HG03066 (cell line): ENCODE results near the gene OR8B8.
"Not testable (repeated sequence)": the region's sequence is repeated elsewhere in the genome, so short reads cannot be mapped to it uniquely, and the experiment has no call there.

Experiments
- ATAC-seq: cut with Tn5 transposase; IDR thresholded peaks from one replicate; pipeline ENCODE4 v1.9.1; 2021; ENCODE audit warnings: low read depth; ENCODE audit not compliant: unreplicated experiment

Gene OR8B8

GRCh38 chr11:124445646-124446150 is at the start of gene OR8B8:
TSS of gene OR8B8 (minus strand) at chr11:124445696. CDS start at chr11:124441085, 4,611 bp downstream.
- ATAC-seq: no peak

GRCh38 chr11:124493016-124493655 is 47.6 kb upstream of the OR8B8 start:
- no peak for ATAC-seq

- ATAC-seq: no peak
These were observed 37.9 kb upstream of the OR8B8 start for GRCh38 chr11:124483422-124483821.

DNA sequence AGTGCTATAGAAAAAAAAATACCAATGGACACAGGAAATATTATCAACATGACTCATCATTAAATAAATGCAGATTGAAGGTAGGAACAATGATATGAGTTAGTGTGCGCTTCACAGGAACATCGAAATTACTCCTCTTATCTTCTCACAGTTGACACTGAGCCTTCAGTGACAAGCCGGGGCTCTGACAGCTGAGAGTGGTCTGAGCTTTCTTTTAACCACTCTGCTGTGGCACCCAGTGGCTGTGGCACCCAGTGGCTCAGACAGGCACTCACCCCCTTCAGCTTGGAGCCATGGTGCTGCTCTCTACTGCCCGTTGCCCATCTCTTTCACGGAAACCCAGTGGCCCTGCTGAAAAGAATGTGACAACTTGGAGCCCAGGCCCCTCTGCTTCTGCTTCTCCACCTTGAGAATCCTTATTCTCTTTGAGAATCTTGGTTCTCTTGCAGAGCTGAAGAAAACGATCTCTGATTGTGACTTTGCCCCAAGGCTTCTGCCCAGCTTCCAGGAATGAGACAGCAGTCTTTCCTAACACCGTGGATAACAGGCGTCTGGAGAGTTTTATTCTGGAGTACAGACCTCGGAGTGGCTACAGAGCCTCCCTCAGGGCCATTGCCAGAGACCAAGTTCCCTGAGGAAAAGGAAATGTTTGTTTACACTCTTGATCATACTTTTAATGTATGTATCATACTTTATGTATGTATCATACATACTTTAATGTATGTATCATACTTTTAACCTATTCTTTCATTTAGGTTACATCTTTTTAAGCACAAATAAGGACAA is 37.1 kb upstream of the OR8B8 start:
- no peak for ATAC-seq

DNA sequence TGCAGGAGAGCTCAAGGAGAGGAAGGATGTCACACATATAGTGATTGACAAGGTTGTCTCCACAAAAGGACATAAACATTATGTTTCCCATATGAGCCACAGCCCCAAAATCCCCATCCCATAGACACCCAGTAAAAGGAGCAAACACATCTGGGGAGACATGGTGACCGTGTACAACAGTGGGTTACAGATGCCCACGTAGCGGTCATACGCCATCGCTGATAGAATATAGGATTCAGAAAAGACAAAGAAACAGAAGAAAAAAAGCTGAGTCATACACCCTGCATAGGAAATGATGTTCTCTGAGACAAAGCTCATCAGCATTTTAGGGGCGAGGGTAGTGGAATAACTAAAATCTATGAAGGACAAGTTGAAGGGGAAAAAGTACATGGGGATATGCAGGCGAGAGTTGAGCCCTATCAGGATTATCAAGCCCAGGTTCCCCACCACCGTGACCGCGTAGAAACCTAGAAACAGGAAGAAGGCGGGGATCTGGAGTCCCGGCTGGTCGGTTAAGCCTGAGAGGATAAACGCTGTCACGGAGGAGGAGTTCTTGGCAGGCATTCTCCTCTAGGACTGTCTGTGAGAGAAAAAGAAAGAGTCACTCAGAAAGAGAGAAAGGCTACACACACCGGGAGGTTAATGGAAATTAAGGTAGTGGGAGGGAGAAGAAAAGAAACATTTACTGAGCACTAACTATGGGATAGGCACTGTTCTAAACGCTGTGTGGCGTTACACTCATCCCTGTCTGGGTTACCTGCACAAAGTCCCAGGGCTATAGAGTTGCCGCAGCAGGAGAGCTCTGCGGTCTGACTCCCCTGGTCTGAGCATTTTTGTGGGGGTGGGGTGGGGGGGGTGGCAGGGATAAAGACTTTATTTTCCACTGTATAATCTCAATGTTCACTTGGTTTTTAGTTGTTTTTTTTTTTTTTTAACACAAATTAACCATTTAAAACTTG is 36.1 kb upstream of the OR8B8 start:
- ATAC-seq: no peak

- no peak for ATAC-seq
These were observed 34.1 kb upstream of the OR8B8 start for GRCh38 chr11:124479561-124479960.

DNA sequence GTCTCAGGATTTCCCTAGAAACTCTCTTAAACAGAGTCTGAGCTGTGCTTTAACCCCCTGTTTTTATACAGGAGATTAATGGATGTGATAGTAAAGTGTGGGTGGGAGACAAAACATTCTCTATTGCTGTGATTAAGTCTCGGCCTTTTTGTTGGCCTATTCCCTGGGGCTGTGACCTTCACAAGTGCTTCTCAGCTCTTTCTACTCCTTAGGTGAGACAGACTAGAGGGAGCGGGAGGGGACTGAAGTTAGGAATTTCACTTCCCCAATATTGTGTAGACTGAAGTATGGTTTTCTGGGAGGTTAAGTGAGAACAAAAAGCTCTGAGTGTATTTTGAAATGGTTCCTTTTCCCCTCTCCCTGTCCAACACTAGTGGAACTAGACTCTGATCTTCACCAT is 29.8 kb upstream of the OR8B8 start:
- no peak for ATAC-seq

GRCh38 chr11:124474779-124475178 is 29.3 kb upstream of the OR8B8 start:
- no peak for ATAC-seq

- ATAC-seq: no peak
These were observed 28.6 kb upstream of the OR8B8 start for GRCh38 chr11:124474079-124474478.

DNA sequence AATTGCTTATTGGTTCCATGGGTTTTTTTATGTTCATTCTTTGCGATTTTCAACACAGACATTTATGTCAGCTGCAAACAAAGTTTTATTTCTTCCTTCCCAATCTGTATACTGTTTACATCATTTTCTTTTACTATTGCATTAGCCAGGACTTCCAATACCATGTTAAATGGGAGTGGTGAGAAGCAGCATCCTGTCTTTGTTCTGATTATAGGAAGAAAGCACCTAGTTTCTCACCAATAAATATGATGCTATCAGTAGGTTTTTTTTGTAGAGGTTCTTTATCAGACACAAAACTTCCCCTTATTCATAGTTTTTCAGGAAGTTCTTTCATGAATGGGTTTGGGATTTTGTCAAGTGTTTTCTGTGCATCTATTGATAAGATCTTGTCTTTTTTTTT is 28.0 kb upstream of the OR8B8 start:
- no peak for ATAC-seq

GRCh38 chr11:124470561-124471227 is 25.2 kb upstream of the OR8B8 start:
- ATAC-seq: no peak

GRCh38 chr11:124467381-124467927 is 22.0 kb upstream of the OR8B8 start:
- ATAC-seq: no peak

DNA sequence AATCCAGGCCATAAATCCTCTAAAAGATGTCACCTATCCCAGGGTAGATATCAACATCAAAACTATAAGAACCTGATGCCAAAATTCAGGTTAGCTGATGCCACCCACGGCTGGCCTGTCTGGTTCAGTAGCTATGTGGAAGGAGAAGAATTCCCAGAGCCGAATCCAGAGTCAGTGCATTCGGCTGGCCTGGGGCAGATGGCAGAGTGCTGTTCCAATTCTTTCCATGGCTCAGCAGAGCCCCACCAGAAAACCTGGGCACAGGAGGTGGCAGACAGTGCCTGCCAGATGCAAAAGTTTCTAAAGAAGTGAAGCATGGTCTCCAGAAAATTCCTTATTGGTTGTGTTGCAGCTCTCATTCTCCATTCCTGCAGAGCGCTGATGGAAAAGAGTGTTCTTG is 19.9 kb upstream of the OR8B8 start:
- ATAC-seq: no peak

DNA sequence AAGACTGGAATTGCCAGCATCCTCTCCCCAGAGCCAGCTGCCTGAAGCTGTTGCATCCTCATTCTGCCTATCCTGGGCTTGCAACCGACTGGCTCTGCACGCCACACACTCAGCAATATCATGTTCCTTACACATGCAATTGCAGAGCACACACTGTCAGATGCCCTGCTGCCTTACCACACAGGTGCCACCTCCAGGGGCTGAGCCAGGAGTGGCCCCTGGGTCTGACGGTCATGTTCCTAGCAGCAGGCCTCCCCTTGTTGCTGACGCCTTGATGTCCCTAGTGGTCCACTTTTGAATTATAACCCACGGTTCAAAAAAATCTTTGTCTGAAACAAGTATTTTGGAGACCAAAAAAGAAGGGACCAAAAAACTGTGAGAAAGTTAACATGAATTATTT is 18.5 kb upstream of the OR8B8 start:
- no peak for ATAC-seq

DNA sequence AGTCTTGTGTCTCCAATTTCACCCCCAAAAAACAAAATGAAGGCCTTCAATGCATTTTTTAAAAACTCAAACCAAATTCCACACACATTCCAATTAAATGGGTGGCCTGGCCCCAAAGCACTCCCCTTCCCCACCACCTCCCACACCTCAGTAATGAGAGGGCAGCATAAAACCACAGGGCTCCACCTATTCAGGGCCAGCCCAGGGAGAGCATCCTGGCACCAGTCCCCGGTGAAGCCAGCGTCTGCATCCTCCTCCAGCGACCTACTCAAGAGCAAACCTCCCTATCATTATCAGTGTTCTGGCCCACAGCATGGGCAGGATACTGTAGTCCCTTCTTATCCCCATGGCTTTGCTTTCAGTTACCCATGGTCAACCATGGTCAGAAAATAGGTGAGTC is 17.8 kb upstream of the OR8B8 start:
- no peak for ATAC-seq

DNA sequence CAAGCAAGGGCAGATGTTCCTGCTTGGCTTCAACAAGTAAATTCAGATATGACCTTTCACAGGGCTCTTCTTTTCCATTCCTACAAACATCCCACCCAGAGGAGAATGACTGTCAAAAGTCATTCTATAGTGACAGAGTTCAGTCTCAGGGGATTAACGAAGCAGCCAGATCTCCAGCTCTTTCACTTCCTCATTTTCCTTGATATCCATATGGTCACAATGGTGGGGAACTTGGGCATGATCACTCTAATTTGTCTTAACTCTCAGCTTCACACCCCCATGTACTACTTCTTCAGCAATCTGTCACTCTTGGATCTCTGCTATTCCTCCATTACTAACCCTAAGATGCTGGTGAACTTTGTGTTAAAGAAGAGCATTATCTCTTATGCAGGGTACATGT is 15.0 kb upstream of the OR8B8 start:
- ATAC-seq: no peak

DNA sequence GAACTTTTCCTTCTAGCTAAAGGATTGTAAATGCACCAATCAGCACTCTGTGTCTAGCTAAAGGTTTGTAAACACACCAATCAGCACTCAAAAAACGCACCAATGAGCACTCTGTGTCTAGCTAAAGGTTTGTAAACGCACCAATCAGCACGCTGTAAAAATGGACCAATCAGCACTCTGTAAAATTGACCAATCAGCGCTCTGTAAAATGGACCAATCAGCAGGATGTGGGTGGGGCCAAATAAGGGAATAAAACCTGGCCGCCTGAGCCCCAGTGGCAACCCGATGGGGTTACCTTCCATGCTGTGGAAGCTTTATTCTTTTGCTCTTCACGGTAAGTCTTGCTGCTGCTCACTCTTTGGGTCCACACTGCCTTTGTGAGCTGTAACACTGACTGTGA is 13.9 kb upstream of the OR8B8 start:
- ATAC-seq: not testable (repeated sequence)

GRCh38 chr11:124454552-124454951 is 9.1 kb upstream of the OR8B8 start:
- no peak for ATAC-seq

- no peak for ATAC-seq
These were observed 1.4 kb upstream of the OR8B8 start for GRCh38 chr11:124446916-124447315.

DNA sequence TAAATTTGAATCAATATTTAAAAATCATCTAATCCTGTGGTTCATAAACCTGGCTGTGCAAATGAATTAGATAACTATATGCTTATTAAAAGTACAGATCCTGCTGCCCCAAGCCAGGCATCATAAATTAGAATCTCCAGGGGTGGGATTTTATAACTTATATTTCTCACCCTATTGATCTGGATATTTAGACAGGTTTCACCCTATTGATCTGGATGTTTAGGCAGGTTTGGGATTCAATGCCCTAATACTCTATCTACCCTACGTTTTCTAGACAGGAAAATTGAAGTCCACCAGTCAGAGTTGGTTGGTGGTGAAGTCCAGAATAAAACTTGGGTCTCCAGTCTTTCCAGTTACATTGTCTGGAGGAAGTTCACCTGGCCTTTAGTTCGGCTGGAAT is 2.6 kb downstream of the OR8B8 start:
- no peak for ATAC-seq
